Dendritic cell treated with granulocyte-macrophage colony-stimulating factor and Interleukin-4, amounts not matched to agents 40 ng/mL and 50 ng/mL, for 4 days (primary cell): Measurements from ENCODE around the gene POLR2J.
"Not testable (repeated sequence)": the region's sequence is repeated elsewhere in the genome, so short reads cannot be mapped to it uniquely, and the experiment has no call there.

Source experiments
- H3K27ac Mint-ChIP-seq: one replicate; pipeline ENCODE4 v1.8.0; 2022; ENCODE audit warnings: mild to moderate bottlenecking, mixed read lengths
- H3K27me3 Mint-ChIP-seq: one replicate; pipeline ENCODE4 v1.8.0; 2022; ENCODE audit warnings: mild to moderate bottlenecking, mixed read lengths
- H3K36me3 Mint-ChIP-seq: one replicate; pipeline ENCODE4 v1.8.0; 2022; ENCODE audit warnings: low read depth, mixed read lengths
- H3K4me1 Mint-ChIP-seq: one replicate; pipeline ENCODE4 v1.8.0; 2022; ENCODE audit warnings: low read depth, mixed read lengths
- H3K4me3 Mint-ChIP-seq: one replicate; pipeline ENCODE4 v1.8.0; 2022; ENCODE audit warnings: mild to moderate bottlenecking, moderate library complexity, mixed read lengths
- H3K9me3 Mint-ChIP-seq: one replicate; pipeline ENCODE4 v1.8.0; 2022; ENCODE audit warnings: mixed read lengths
- intact Hi-C: fragments of 100-400 bp; cut with micrococcal nuclease; formaldehyde crosslinking; loops from one replicate; pipeline ENCODE4 v1.15.0; 2022

POLR2J gene

GRCh38 chr7:102478314-102479208 lies at the start of gene POLR2J:
Gene POLR2J (minus strand): TSS chr7:102478922. CDS start chr7:102478860, 62 bp downstream.
- H3K4me1 Mint-ChIP-seq, H3K9me3 Mint-ChIP-seq, H3K27me3 Mint-ChIP-seq, H3K36me3 Mint-ChIP-seq, intact Hi-C loops: not testable (repeated sequence)
- H3K4me3 Mint-ChIP-seq, result peak within 1 kb of the TSS; percentile 86
- H3K27ac Mint-ChIP-seq, result peak within 1 kb of the TSS; percentile 83

- H3K4me1 Mint-ChIP-seq, H3K4me3 Mint-ChIP-seq, H3K9me3 Mint-ChIP-seq, H3K36me3 Mint-ChIP-seq, H3K27ac Mint-ChIP-seq, intact Hi-C loops, H3K27me3 Mint-ChIP-seq: not testable (repeated sequence)
Observed at GRCh38 chr7:102527822-102528793, 49.4 kb upstream of the POLR2J start.

GRCh38 chr7:102527182-102527581 lies 48.5 kb upstream of the POLR2J start:
- H3K9me3 Mint-ChIP-seq, H3K4me3 Mint-ChIP-seq, H3K27me3 Mint-ChIP-seq, intact Hi-C loops, H3K36me3 Mint-ChIP-seq, H3K4me1 Mint-ChIP-seq, H3K27ac Mint-ChIP-seq: not testable (repeated sequence)

GRCh38 chr7:102524803-102525202 lies 46.1 kb upstream of the POLR2J start:
- H3K4me3 Mint-ChIP-seq, intact Hi-C loops, H3K27ac Mint-ChIP-seq, H3K4me1 Mint-ChIP-seq, H3K27me3 Mint-ChIP-seq, H3K9me3 Mint-ChIP-seq, H3K36me3 Mint-ChIP-seq: not testable (repeated sequence)

GRCh38 chr7:102520797-102521196 lies 42.1 kb upstream of the POLR2J start:
- H3K36me3 Mint-ChIP-seq, H3K27me3 Mint-ChIP-seq, H3K4me3 Mint-ChIP-seq, H3K9me3 Mint-ChIP-seq, H3K4me1 Mint-ChIP-seq, H3K27ac Mint-ChIP-seq, intact Hi-C loops: not testable (repeated sequence)

- peak within 1 kb of the TSS; percentile 23 for H3K4me3 Mint-ChIP-seq
- H3K4me1 Mint-ChIP-seq, intact Hi-C loops, H3K27ac Mint-ChIP-seq, H3K9me3 Mint-ChIP-seq, H3K27me3 Mint-ChIP-seq, H3K36me3 Mint-ChIP-seq: not testable (repeated sequence)
Observed at GRCh38 chr7:102517550-102518147, 38.9 kb upstream of the POLR2J start, which contains the start of gene RASA4B. Gene RASA4B (minus strand): TSS chr7:102517777. CDS start chr7:102517710, 67 bp downstream.

GRCh38 chr7:102516951-102517350 lies 38.2 kb upstream of the POLR2J start:
- H3K27ac Mint-ChIP-seq, H3K27me3 Mint-ChIP-seq, H3K4me3 Mint-ChIP-seq, H3K36me3 Mint-ChIP-seq, H3K4me1 Mint-ChIP-seq, H3K9me3 Mint-ChIP-seq, intact Hi-C loops: not testable (repeated sequence)

GRCh38 chr7:102515889-102516288 lies 37.2 kb upstream of the POLR2J start:
- intact Hi-C loops, H3K27ac Mint-ChIP-seq, H3K9me3 Mint-ChIP-seq, H3K4me3 Mint-ChIP-seq, H3K36me3 Mint-ChIP-seq, H3K4me1 Mint-ChIP-seq, H3K27me3 Mint-ChIP-seq: not testable (repeated sequence)

GRCh38 chr7:102514881-102515721 lies 36.4 kb upstream of the POLR2J start:
- H3K9me3 Mint-ChIP-seq, H3K4me3 Mint-ChIP-seq, H3K36me3 Mint-ChIP-seq, H3K4me1 Mint-ChIP-seq, H3K27me3 Mint-ChIP-seq, intact Hi-C loops, H3K27ac Mint-ChIP-seq: not testable (repeated sequence)

GRCh38 chr7:102512642-102513221 lies 34.0 kb upstream of the POLR2J start:
- Mint-ChIP-seq H3K4me3 (peak overlapping the region; percentile 75), H3K27ac (peak overlapping the region; percentile 97)
- not testable (repeated sequence) for H3K9me3 Mint-ChIP-seq

GRCh38 chr7:102511860-102512522 lies 33.3 kb upstream of the POLR2J start:
- H3K27me3 Mint-ChIP-seq, intact Hi-C loops, H3K36me3 Mint-ChIP-seq, H3K9me3 Mint-ChIP-seq, H3K4me1 Mint-ChIP-seq: not testable (repeated sequence)
- peak overlapping the region; percentile 75 for H3K4me3 Mint-ChIP-seq
- peak overlapping the region; percentile 97 for H3K27ac Mint-ChIP-seq

More at GRCh38 chr7:102512642-102513221, 34.0 kb upstream of the POLR2J start:
- intact Hi-C loops, H3K27me3 Mint-ChIP-seq, H3K36me3 Mint-ChIP-seq, H3K4me1 Mint-ChIP-seq: not testable (repeated sequence)

GRCh38 chr7:102510575-102510974 lies 31.9 kb upstream of the POLR2J start:
- H3K9me3 Mint-ChIP-seq, H3K36me3 Mint-ChIP-seq, intact Hi-C loops, H3K4me1 Mint-ChIP-seq, H3K27me3 Mint-ChIP-seq, H3K4me3 Mint-ChIP-seq, H3K27ac Mint-ChIP-seq: not testable (repeated sequence)
